Measurements from ENCODE around the gene HOXC5.

HOXC5 gene

DNA sequence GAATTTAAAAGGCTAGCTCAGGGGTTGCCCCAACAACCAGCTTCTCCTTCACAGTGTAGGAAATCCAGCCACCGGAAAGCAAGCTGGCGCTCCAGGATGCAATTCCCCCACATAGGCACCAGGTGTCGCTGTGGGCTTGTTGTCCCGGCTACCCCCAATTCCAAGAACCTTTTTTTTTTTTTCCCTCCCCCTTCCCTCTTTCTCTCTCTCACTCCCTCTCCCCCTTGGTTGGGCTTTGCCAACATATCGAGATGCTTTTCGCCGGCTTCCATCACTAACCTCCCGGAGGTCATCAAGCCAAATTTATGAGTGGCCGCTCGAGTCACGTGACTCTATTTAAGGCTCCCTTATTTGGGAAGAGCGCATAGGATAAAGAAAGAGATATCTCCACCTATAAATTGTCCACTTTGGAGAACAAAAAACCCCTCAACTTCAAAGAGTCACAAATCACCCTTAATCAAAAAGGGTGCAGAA lies at the start of gene HOXC5:
TSS of gene HOXC5 (plus strand) at position 424 of the 474 bp plus-strand sequence. CDS start 73 bp downstream, outside the sequence.
- DNase-seq (ENCODE audit: low read depth): peak; percentile 35

DNA sequence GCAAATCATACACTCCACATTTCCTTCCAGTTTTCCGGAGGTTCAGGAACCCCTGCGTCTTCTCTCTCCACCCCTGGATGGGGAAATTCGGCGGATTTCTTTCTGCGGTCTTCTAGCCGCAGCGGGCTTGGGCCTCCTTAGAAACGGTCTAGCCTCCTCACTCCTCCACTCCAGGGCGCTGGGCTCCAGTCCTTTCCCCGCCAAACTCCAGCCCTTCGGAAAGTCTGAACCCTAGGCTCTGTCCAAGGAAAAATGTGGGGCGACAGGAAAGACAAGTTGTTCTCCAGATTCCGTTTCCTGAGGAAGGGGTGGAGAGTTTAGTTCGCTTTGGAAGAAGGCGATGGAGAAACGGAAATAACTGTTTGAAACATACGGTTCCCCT lies 49.3 kb upstream of the HOXC5 start:
- DNase-seq (ENCODE audit: low read depth): no peak

DNA sequence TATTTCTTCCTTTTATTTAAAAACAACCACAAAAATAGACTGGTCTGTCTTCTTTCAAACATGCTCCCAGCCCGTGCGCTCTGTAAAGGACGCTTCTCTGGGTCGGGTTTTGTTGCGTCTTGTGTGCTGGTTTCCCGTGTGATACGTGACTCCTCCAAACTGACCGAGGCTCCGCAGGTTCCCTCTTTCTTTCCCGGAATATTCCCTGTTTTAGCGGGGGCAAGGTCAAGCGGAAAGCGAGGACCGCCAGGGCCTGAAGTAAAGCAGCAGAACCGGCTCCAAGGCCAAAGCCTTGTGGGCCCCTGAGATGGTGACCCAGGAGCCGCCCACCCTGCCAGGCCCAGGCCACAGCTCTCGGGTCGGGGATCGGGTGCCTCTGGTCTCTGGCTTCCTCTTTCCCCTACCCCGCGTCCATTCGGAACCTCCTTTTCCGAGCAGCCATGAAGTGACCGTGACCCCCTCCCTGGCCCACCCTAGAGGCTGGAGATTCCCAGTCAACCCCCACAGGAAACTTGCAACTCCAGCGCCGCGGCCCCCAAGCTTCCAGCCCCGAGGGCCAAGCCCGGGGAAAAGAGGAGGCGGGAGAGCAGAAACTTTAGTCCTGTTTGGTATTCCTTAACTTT lies 48.8 kb upstream of the HOXC5 start:
- no peak for DNase-seq (ENCODE audit: low read depth)

DNA sequence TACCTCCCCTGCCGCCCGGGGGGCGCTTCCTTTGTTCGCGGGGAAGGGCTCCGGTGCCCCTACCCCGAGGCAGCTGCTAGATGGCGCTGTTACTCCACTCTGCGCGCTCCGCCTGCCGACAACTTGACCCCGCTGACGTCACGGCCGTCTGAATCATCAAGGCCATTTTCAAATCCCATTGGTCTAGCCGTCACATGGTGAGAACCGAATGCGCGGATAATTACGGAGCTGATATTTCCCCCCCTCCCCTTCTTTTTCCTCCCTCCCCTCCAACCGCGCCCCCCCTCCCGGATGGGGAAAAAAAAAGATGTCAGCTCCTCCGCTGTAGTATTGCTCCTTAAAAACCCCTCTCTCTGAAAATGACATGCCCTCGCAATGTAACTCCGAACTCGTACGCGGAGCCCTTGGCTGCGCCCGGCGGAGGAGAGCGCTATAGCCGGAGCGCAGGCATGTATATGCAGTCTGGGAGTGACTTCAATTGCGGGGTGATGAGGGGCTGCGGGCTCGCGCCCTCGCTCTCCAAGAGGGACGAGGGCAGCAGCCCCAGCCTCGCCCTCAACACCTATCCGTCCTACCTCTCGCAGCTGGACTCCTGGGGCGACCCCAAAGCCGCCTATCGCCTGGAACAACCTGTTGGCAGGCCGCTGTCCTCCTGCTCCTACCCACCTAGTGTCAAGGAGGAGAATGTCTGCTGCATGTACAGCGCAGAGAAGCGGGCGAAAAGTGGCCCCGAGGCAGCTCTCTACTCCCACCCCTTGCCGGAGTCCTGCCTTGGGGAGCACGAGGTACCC lies 47.8 kb upstream of the HOXC5 start, which contains the start of gene HOXC10:
TSS of gene HOXC10 (plus strand) at position 246 of the 791 bp plus-strand sequence. CDS start at position 360, 114 bp downstream.
- DNase-seq (ENCODE audit: low read depth): peak; percentile 69

DNA sequence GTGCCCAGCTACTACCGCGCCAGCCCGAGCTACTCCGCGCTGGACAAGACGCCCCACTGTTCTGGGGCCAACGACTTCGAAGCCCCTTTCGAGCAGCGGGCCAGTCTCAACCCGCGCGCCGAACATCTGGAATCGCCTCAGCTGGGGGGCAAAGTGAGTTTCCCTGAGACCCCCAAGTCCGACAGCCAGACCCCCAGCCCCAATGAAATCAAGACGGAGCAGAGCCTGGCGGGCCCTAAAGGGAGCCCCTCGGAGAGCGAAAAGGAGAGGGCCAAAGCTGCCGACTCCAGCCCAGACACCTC lies 47.2 kb upstream of the HOXC5 start:
- no peak for DNase-seq (ENCODE audit: low read depth)

DNA sequence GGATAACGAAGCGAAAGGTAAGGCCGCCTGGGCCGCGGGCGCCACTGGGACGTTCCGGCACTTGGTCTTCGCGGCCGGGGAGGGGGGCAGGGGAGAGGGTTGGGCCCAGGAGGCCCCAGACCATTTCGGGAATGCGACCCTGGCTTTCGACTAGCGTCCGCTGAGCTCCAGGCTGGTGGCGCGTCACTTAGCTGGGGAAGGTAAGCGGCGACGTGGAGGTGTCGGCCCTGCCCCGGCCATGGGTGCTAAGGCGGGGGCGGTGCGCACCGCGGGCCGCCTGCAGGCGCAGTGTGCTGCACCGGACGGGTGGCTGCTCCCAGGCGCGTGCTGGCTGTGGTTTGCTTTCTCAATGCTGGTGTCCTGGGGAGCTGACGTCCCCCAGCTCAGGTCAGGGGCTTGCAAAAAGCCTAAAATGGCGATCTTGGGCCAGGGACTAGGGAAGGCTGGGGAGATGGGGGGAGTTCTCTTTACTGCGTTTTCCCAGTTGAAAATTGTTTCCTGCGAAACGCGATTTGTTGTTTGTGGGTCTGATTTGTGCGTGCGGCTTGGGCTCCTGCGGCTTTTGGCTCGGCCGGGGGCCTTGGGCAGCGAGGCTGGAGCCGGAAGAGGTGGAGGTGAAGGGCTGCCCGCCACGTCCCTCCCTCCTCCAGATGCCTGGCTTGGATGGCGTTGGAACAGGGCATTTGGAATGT lies 46.7 kb upstream of the HOXC5 start:
- DNase-seq (ENCODE audit: low read depth): no peak

DNA sequence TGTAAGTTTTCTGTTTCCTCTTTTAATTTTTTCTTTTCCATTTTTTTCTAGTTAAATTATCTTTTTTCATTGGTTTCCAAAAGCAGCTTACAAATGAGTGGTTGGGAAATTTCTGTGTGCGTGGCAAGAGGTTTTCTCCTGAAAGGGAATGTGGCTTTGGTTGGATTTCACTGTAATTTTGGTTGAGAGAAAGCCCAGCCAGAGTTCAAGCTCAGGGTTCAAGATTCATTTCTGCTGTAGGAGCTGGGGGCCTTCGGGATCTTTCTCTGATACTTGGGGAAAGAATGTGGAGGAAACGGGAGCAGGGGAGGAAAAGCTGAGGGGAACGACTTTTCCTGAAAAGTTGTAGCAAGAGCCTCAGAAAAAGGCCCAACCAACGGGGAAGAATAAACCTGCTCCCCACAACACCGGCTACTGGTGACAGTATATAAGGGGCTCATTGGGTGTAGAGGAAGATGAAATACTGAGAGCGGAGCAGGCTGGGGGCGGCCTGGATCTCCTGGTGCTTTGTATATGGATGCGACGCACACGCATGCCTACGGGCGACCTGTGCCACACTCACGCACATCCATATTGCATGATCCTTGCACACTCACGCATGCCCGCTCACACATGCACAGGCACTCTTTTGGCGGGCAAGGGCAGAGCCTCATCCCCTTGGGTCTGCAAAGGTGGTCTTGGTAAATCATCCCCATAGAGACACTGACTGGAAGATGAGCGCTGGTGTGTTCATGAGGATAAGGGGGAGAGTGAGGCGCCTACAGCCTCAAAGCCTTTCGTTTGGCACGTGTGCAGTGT lies 46.0 kb upstream of the HOXC5 start:
- DNase-seq (ENCODE audit: low read depth): no peak

DNA sequence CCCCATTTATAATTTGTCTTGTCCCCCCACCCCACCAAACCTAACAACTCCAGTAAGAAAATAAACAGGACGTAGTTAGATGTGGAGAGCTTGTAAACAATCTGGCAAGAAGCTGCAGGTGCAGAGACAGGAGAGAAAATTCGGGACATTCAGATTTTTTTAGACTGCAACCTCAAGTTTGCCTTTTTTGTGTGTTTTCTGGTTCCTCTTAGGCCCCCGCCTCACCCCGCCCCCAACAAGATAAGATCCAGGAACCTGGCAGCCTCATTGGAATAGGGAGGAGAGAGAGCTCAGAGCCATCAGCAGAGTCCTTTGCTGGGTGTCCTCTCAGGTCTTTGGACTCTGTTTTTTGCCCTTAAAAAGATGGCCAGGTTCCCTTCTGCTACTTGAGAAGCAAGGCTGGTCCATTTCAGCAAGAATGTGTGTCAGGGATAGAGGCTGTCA lies 45.0 kb upstream of the HOXC5 start:
- no peak for DNase-seq (ENCODE audit: low read depth)

DNA sequence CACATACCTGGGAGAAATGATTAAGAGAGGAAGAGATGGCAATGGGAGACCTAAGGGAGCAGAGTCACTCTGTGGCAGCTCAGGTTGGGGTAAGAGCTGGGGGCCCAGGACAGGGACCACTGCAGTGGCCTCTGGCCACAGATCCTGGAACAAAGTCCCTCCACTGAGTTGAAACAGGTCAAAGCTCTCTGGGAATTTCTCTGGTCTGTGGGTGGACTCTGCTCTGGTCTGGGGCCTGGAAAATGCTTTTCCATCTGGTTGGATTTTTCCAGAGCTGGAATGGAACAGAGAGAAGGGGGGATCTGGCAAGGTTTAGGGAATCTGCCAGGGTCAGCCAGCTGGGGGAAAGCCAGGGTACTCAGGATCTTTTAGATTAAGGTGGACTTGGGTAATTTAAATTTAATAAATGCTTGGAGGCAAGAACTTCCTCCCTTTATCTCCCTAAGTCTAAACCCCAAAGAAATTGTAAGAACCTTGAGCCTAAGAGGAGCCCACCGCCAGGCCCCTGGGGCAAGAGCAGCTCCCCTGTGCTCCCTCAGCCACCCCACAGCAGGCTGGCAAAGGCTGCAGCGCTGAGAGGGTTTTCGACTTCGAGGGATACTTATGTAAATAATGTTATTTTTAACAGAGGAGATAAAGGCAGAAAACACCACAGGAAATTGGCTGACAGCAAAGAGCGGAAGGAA lies 44.2 kb upstream of the HOXC5 start:
- no peak for DNase-seq (ENCODE audit: low read depth)

DNA sequence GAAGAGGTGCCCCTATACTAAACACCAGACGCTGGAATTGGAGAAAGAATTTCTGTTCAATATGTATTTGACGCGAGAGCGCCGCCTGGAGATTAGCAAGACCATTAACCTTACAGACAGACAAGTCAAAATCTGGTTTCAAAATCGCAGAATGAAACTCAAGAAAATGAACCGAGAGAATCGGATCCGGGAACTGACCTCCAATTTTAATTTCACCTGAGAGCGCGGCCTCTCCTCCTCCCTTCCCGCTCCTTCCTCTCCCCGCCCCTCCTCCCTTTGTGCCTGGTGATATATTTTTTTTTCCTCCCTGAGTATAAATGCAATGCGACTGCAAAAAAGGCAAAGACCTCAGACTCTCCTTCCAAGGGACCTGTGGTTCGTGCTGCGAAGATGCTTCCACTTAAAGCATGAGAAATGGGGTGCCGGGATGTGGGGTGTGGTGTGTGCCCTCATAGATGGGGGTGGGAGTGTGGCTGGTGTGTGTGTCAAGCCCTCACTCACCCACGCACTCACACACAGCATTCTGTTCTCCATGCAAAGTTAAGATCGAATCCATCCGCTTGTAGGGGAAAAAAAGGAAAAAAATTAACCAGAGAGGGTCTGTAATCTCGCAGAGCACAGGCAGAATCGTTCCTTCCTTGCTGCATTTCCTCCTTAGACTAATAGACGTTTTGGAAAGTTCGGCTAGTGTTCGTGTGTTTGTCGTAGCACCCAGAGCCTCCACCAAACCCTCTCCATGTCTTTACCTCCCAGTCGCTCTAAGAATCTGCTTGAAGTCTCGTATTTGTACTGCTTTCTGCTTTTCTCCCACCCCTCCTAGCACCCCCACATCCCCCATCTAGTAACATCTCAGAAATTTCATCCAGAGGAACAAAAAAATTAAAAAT lies 43.4 kb upstream of the HOXC5 start:
- DNase-seq (ENCODE audit: low read depth): no peak

DNA sequence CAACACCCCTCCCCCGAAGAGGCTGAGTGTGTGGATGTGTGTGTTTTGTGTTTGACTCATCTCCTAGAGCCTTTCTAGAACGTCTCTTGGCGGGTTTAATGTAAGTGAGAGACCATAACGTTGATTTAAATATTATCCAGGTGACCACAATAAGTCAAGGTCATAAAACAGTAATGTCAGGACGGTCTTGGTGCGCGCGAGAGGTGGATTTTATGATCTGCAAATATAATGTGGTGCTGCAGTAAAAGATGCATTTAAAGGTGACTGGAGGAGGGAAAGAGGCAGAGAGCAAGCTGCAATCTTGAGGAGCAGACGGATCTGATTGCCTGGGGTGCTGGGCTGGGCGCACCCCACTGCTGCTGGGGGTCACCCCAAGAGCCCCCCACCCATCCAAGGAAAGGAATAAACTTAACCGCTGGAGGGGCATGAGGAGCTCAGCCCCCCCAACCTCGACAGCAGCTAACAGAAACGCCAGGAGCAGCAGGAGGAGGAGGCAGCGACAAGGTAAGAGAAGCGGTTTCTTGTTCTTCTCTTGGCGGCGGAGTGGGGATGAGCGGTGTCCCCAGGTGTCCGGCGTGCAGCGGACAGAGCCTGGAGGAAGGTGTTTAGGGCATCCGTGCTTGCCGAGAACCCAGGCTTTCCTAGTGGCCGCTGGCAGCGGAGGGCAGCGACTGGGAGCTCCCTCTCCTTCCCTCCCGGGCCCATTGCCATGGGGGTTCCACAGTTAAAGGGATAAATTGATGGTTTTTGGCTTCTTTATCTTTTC lies 42.4 kb upstream of the HOXC5 start:
- DNase-seq (ENCODE audit: low read depth): no peak

DNA sequence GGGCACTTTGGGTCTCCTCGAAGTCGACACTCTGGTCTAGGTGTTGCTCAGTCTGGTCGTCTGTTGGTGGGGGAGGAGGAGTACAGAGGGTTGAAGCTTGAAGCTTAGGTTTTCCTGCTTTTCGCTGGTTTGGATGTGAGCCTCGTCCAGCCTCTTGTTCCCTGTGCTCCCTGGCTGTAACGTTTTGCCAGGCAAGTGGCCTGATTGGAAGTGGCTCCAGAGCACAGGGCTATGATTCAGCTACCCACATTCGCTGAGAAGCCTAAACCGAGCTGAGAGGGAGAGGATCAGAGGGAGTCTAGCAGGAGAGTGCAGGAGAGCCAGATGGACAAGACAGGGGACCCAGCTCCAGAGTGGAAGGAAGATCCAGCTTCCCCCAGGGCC lies 41.8 kb upstream of the HOXC5 start:
- DNase-seq (ENCODE audit: low read depth): no peak

DNA sequence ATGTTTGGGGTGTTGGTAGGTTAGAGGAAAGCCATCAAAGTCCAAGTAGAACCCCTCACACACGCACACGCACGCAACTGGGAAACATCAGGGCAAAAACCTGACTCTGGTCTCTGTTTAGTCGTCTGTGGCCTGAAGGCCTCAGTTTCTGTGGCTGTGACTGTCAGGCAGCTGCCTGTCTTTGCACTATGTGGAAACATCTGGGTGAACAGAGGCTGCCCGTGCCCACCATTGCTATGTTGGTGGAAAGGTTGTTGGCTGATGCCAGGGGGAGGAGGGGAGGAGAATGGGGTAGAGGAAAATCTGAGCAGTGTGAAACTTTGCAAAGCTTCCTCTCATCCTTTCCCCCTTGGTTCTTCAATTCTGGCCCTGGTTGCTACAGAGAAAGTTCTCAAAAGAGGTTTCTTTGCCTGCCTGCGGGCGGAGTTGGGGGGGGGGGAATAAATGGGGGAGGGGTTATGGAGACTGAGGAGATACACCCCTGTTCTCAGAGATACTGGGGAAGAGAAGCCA lies 40.4 kb upstream of the HOXC5 start:
- DNase-seq (ENCODE audit: low read depth): no peak

DNA sequence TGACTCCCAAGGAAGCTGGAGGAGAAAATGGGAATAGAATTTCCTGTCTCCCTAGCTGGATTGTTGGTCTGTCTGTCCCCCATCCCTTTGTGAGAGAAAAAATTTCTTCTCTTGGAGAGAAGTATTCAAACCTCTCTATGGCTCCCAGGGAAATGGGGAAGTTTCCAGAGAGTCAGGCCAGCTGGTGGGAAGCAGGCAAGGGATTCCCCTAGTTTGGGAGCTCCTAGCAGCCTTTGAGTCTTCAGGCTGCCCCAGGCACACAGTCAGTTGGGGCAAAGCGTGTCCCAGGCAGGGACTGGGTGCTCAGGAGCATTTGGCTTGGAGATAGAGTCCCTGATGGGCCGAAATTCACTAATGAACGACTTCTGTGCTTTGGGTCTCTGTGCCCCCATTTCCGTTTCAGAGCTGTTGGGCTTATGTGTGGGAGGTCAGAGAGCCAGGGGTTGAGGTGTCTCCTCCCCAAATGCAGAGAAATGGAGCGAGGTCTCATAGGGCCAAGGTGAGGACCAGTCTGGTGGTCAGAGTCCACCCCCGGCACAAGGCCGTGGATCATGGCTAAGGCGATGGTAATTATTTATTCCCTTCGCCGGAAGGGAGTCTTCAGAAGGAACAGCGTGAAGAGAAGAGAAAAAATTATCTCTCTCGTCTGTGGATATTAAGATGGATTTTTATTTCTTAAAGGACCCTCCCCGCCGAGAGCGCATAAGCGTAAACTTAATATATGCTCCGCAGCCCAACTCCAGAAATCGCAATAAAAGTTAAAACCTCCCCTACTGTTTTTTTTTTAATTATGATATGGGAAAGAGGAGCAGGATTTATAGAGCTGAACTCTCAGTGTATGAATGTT lies 39.5 kb upstream of the HOXC5 start:
- DNase-seq (ENCODE audit: low read depth): no peak

DNA sequence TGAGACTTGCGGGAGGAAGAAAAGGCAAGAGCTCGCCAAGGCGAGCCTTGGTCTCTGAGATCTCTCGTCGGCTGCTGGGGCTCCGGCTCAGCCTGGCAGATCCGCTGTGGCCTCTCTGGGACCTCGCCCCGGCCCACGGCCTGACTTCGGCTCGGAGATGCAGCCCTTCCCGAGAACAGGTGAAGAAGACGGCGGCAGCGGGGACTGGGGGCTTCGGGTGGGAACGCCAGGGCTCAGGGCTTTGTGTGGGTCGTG lies 38.9 kb upstream of the HOXC5 start:
- no peak for DNase-seq (ENCODE audit: low read depth)

DNA sequence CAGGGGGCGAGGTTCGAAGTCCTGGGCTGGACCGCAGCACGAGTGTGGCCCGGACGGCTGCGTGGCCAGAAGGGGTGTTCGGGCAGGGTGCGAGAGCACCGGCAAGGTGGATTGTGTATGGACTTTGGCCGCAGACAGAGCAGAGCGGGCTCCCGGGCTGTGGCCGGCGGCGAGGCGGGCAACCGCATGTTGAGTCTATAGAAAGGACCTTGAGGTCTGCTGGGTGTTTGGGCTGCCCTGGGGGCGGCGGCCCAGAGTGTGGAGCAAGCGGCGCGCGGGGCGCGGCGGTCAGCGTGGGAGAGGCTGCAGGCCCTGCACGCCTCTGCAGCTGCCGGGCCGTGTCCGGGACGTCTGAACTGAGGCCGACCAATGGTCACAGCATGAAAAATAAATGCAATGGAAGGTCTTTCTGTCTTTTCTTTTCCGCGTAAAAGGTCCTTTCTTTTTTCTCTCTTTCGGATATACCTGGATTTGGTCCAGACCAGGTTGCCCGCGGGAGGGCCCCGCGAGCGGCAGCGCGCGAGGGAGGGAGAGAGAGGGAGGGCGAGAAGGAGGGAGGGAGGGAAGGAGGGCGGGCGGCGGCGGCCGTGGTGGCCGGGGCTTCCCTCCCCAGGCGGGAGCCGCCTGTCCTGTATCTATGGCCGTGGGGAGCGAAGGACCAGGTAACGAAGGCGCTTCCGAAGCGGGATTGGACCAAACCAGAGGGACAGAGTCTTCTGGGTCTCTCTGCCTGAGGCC lies 38.4 kb upstream of the HOXC5 start:
- no peak for DNase-seq (ENCODE audit: low read depth)

DNA sequence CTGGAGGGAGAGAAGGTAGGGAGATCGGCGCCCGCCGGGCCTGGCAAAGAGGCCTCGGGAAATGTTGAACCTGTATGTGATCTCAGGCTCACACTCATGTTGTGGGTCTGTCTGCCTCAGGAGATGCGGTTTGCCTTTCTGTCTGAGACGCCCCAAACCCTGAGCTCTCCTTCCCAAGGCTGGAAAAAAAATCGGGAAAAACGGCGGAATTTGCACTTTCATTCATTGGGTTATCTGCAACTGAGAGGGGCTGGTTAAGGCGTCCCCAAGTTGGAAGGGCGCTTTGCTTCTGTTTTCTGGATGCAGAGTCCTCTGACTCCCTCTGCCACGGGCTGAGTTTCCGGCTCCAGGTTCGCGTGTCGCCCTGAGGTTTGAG lies 37.9 kb upstream of the HOXC5 start:
- no peak for DNase-seq (ENCODE audit: low read depth)
